ENCODE measurements around the gene SPACA4.
A peak's percentile ranks its signal among the peaks of the same experiment; 100 is the strongest.
"Not testable (repeated sequence)": the region's sequence is repeated elsewhere in the genome, so short reads cannot be mapped to it uniquely, and the experiment has no call there.

SPACA4 gene

GRCh38 chr19:48606463-48607358, at the start of gene SPACA4:
Gene SPACA4 (plus strand): TSS chr19:48606742. CDS start chr19:48606979, 237 bp downstream.
- ATAC-seq = no peak

GRCh38 chr19:48556825-48557224, 49.7 kb upstream of the SPACA4 start:
- no peak for ATAC-seq

GRCh38 chr19:48558018-48558684, 48.4 kb upstream of the SPACA4 start:
- ATAC-seq = no peak

DNA sequence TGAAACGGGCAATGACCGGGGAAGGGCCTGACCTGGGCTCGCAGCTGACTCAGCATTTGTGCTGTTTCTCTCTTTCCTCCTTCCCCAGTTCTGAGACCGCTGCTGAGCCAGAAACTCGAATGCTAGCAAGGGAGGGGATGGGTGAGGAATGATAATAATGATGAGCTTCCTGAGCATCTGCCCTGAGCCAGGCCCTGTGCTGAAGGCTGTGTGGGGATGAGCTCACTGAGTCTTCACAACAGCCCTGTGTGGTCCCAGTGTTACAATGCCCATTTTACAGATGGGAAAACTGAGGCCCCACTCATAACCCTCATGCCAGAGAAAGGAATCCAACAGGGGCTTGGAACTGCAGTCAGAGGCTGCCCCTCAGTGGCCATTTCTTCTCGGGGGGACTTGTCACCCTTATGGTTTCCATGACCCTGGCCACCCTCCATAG, 46.4 kb upstream of the SPACA4 start:
- ATAC-seq = no peak

DNA sequence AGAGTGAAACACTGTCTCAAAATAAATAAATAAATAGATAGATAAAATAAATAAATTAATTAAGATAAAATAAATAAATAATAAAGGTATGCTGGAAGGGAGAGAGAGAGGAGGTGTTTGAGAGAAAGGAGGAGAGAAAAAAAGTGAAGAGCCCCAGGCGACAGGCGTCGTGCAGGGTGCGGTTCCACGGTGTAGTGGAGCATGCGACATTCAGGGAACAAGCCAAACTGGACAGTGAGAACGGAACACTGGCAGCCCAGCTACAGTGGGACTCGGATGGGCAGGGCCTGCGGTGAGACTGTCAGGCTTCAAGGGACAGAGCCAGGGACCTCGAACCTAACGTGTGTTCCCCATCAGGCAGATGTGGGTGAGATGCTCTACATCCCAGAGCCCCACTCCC, 45.1 kb upstream of the SPACA4 start:
- no peak for ATAC-seq

DNA sequence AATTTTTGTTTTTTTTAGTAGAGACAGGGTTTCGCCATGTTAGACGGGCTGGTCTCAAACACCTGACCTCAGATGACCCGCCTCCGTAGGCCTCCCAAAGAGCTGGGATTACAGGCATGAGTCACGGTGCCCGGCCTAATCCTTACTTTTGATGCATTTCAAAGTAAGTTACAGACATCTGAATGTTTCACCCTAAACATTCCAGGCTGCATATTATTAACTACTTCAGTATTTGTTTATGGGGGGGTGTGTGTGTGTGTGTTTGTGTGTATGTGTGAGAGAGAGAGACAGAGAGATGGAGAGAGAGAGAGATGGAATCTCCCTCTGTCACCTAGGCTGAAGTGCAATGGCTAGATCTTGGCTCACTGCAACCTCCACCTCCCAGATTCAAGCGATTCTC, 41.5 kb upstream of the SPACA4 start:
- no peak for ATAC-seq

- ATAC-seq = no peak
Measured at GRCh38 chr19:48568345-48568886, 38.1 kb upstream of the SPACA4 start.

- no peak for ATAC-seq
Measured at GRCh38 chr19:48569814-48570213, 36.7 kb upstream of the SPACA4 start.

- ATAC-seq = no peak
Measured at GRCh38 chr19:48571378-48572162, 35.0 kb upstream of the SPACA4 start.

DNA sequence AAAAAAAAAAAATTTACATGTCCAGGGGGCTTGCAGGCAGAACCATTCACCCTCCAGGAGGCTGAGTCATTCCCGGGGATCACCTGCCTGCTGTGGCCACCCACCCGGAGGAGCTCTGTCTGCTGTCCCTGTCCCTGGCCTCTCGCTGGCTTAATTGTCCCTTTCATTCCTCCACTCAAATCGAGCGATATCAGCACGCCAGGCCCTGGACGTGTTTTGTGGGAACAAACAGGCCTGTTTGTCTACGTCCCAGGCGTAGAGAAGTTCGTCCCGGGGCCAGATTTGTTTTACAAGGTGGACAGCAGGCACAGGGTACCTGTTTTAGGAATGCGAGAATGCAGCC, 33.4 kb upstream of the SPACA4 start:
- no peak for ATAC-seq

- ATAC-seq = no peak
Measured at GRCh38 chr19:48575931-48576622, 30.5 kb upstream of the SPACA4 start.

GRCh38 chr19:48577908-48578307, 28.6 kb upstream of the SPACA4 start:
- not testable (repeated sequence) for ATAC-seq

DNA sequence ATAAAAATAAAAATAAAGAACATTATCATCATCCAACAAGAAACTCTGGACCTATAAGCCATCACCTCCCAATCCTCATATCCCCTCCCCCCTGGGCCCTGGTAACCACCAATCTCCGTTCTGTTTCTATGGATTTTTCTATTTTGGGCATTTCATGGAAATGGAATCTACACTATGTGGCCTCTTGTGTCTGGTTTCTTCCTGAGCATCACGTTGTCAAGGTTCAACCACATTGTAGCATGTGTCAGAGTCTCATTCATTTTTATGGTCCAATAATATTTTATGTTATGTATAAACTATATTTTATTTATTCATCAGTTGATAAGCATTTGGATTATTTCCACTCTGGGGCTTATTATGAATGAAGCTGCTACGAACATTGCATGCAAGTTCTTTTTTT, 27.7 kb upstream of the SPACA4 start:
- ATAC-seq = no peak

- ATAC-seq = no peak
Measured at GRCh38 chr19:48582168-48582567, 24.4 kb upstream of the SPACA4 start.

GRCh38 chr19:48587387-48587786, 19.2 kb upstream of the SPACA4 start:
- ATAC-seq = no peak

DNA sequence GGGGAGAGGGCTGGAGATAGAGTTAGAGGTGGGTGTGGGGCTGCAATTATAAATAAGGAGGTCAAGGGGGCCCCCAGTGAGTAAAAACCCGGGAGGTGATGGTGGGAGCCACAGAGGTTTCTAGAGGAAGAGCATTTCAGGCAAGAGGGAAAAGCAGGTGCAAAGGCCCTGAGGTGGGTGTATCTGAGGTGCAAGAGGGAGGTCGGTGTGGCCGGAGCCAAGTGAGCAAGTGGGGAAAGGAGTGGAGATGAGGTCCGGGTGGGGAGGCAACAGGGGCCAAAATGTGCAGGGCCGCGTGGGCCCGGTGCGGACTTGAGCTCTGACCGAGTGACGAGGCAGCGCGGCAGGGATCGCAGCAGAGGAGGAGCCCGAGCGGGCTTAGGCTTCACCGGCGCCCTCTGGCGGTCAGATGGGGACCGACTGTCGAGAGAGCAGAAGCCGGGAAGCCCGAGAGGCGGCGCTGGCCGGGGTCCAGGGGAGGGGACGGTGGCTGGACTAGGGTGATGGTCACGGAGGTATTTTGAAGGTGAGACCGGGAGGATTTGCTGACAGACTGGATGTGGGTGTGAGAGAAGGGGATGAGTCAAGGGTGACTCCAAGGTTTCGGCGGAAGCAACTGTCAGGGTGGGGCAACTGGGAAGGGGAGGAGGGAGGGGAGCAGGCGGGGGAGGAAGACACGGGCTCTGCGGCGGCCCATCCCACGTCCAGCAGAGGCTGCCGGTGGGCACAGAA, 17.7 kb upstream of the SPACA4 start:
- ATAC-seq = peak; percentile 86

- ATAC-seq = no peak
Measured at GRCh38 chr19:48591021-48591420, 15.5 kb upstream of the SPACA4 start.

- no peak for ATAC-seq
Measured at GRCh38 chr19:48595171-48595570, 11.4 kb upstream of the SPACA4 start.

DNA sequence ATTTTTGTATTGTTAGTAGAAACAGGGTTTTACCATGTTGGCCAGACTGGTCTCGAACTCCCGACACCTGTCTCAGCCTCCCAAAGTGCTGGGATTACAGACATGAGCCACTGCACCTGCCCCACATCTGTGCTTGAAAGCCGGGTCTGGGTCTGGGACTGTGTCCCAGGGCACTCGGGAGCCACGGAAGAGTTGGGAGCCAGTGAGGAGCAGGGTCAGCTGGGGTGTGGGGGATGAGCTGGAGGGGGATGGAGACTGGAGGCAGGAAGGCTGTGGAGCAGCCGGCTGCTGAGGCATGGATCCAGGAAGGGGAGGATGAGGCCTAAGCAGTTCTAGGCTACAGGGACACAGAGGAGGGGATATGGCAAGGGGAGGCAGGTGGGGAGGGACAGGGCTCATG, 10.7 kb upstream of the SPACA4 start:
- no peak for ATAC-seq

DNA sequence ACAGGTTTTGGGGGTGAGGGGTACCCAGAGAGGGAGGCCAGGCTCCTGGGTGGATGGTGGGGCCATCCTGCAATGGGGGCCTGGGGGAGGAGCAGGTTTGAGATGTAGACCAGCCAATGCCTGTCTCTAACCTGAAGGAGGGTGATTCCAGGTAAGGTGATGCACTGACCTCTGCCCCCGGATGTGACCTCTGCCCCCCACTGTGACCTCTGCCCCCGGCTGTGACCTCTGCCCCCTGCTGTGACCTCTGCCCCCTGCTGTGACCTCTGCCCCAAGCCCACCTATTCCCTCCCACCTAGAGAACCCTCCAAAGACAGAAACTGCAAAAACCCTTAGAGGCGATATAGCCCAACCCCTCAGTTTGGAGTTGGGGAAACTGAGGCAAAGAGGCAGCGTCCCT, 10.3 kb upstream of the SPACA4 start:
- ATAC-seq = no peak

GRCh38 chr19:48596679-48597465, 9.7 kb upstream of the SPACA4 start:
- peak; percentile 48 to 88 for ATAC-seq
